Left ventricle myocardium inferior (tissue), 1 donor: Measurements from ENCODE around the gene BLVRB. TPM values are rescaled to one million over a fixed set of nuclear protein-coding genes. Genes with fewer than 3 reads are reported as not detected.
"Not testable (repeated sequence)": the region's sequence is repeated elsewhere in the genome, so short reads cannot be mapped to it uniquely, and the experiment has no call there.

Experiments used
- DNase-seq: peaks from one replicate; pipeline ENCODE4 v3.0.0-alpha.2; 2020
- H3K27ac ChIP-seq: fragments of 200-600 bp; replicated peaks from 2 replicates; pipeline ENCODE4 v1.8.0; 2021
- H3K27me3 ChIP-seq: fragments of 200-600 bp; 2 replicates; pipeline ENCODE4 v1.8.0; 2021; ENCODE audit warnings: low read depth
- H3K36me3 ChIP-seq: fragments of 200-600 bp; 2 replicates; pipeline ENCODE4 v1.8.0; 2021
- H3K4me1 ChIP-seq: fragments of 200-600 bp; 2 replicates; pipeline ENCODE4 v1.8.0; 2021
- H3K4me3 ChIP-seq: fragments of 200-600 bp; 2 replicates; pipeline ENCODE4 v1.8.0; 2021; ENCODE audit warnings: mild to moderate bottlenecking, moderate library complexity
- H3K9me3 ChIP-seq: fragments of 200-600 bp; replicated peaks from 2 replicates; pipeline ENCODE4 v1.8.0; 2021
- CTCF ChIP-seq: fragments of 200-600 bp; IDR thresholded peaks from 2 replicates; pipeline ENCODE4 v1.8.0; 2021; ENCODE audit warnings: antibody characterized with exemption, mild to moderate bottlenecking, borderline replicate concordance
- intact Hi-C: fragments of 100-400 bp; cut with micrococcal nuclease; formaldehyde crosslinking; loops from one replicate; pipeline ENCODE4 v1.11.0; 2022
- total RNA-seq: library from RNA; stranded (reverse); fragmentation: NEBNext Ultra II Directional; extraction: Animal tissue kit (Norgen Biotek cat#: 25700); gene quantifications from one replicate; pipeline ENCODE4 v1.2.1, GENCODE V29; 2021
- donor health status: DM: no; HTN: yes; CAD: no; lungs with severe emphysema.

The BLVRB gene
- total RNA-seq, 1 donor from 2014 or later = 91.3 TPM

DNA sequence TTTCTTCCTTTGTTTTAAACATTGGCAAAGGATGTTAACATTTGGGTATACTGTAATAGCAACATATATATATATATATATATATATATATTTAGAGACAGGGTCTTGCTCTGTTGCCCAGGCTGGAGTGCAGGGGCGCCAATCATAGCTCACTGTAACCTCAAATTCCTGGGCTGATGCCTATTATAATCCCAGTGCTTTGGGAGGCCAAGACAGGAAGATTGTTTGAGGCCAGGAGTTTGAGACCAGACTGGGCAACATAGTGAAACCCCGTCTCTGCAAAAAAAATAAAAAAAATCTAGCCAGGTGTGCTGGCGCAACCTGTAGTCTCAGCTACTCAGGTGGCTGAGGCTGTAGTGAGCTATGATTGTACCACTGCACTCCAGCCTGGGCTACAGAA is 5.4 kb downstream of the BLVRB start:
- peaks cover 29% of the 10 kb centered on the region for H3K4me1 ChIP-seq
- H3K4me3 ChIP-seq = no peak overlapping the region
- H3K9me3 ChIP-seq = no peaks in the 10 kb centered on the region
- intact Hi-C loops = no loop called here
- H3K27ac ChIP-seq = no peak overlapping the region
- no peak for DNase-seq
- no peaks in the 10 kb centered on the region for H3K27me3 ChIP-seq
- no peak for TF ChIP-seq CTCF
- peaks cover 19% of the 10 kb centered on the region for H3K36me3 ChIP-seq

GRCh38 chr19:40458597-40458974 is 7.0 kb downstream of the BLVRB start:
- DNase-seq = no peak
- H3K9me3 ChIP-seq = no peaks in the 10 kb centered on the region
- TF ChIP-seq CTCF = no peak
- no peaks in the 10 kb centered on the region for H3K27me3 ChIP-seq
- intact Hi-C loops = no loop called here
- H3K4me3 ChIP-seq = no peak overlapping the region
- no peak overlapping the region for H3K27ac ChIP-seq
- peaks cover 23% of the 10 kb centered on the region for H3K36me3 ChIP-seq
- H3K4me1 ChIP-seq = peaks cover 13% of the 10 kb centered on the region

- no peaks in the 10 kb centered on the region for H3K9me3 ChIP-seq
- no peak for DNase-seq
- no peak overlapping the region for H3K27ac ChIP-seq
- no peak overlapping the region for H3K4me3 ChIP-seq
- intact Hi-C loops = no loop called here
- H3K27me3 ChIP-seq = no peaks in the 10 kb centered on the region
- peaks cover 12% of the 10 kb centered on the region for H3K4me1 ChIP-seq
- peaks cover 23% of the 10 kb centered on the region for H3K36me3 ChIP-seq
- TF ChIP-seq CTCF = no peak
These were observed 7.5 kb downstream of the BLVRB start for GRCh38 chr19:40457953-40458596.

GRCh38 chr19:40457048-40457447 is 8.5 kb downstream of the BLVRB start:
- H3K4me3 ChIP-seq = no peak overlapping the region
- no peak overlapping the region for H3K27ac ChIP-seq
- DNase-seq = no peak
- intact Hi-C loops = no loop called here
- no peaks in the 10 kb centered on the region for H3K9me3 ChIP-seq
- H3K27me3 ChIP-seq = no peaks in the 10 kb centered on the region
- TF ChIP-seq CTCF = no peak
- peaks cover 23% of the 10 kb centered on the region for H3K36me3 ChIP-seq
- H3K4me1 ChIP-seq = peaks cover 12% of the 10 kb centered on the region

DNA sequence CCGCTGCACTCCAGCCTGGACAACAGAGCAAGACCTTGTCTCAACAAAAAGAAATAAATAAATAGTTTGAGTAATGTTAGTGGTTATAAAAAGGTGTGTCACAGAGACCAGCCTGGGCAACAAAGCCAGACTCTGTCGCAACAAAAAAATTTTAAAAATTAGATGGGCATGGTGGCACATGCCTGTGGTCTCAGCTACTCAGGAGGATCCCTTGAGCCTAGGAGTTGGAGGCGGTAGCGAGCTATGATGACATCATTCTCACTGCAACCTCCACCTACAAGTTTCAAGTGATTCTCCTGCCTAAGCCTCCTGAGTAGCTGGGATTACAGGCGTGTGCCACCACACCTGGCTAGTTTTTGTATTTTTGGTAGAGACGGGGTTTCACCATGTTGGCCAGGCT is 11.6 kb downstream of the BLVRB start:
- H3K4me1 ChIP-seq, H3K4me3 ChIP-seq, DNase-seq, H3K27ac ChIP-seq, H3K27me3 ChIP-seq, intact Hi-C loops, H3K9me3 ChIP-seq: not testable (repeated sequence)
- peaks cover 37% of the 10 kb centered on the region for H3K36me3 ChIP-seq

GRCh38 chr19:40453151-40453735 is 12.3 kb downstream of the BLVRB start:
- H3K36me3 ChIP-seq = peaks cover 44% of the 10 kb centered on the region
- intact Hi-C loops = no loop called here
- no peak overlapping the region for H3K4me3 ChIP-seq

More at GRCh38 chr19:40453151-40453735, 12.3 kb downstream of the BLVRB start:
- Histone ChIP-seq H3K27me3 (no peaks in the 10 kb centered on the region), H3K9me3 (no peaks in the 10 kb centered on the region), H3K27ac (no peak overlapping the region), H3K4me1 (no peaks in the 10 kb centered on the region)
- DNase-seq = no peak
- TF ChIP-seq CTCF = no peak
